NK-92 (cell line): ENCODE data around the gene TMEM132D.

Experiments
- DNase-seq: peaks from one replicate; lab custom pipeline; 2025; ENCODE audit not compliant: unreplicated experiment; lab: John Stamatoyannopoulos, UW

TMEM132D gene

GRCh38 chr12:129127211-129127610, 776.6 kb downstream of the TMEM132D start:
- no peak for DNase-seq

- DNase-seq, result no peak
Measured at GRCh38 chr12:129119537-129119936, 784.3 kb downstream of the TMEM132D start.

GRCh38 chr12:129115558-129115957, 788.3 kb downstream of the TMEM132D start:
- DNase-seq, result no peak

GRCh38 chr12:129110575-129110974, 793.2 kb downstream of the TMEM132D start:
- DNase-seq, result no peak

GRCh38 chr12:129109174-129110001, 794.4 kb downstream of the TMEM132D start:
- DNase-seq, result no peak

- no peak for DNase-seq
Measured at GRCh38 chr12:129106772-129107171, 797.1 kb downstream of the TMEM132D start.

- no peak for DNase-seq
Measured at GRCh38 chr12:129103231-129103630, 800.6 kb downstream of the TMEM132D start.

GRCh38 chr12:129102233-129102632, 801.6 kb downstream of the TMEM132D start:
- DNase-seq, result no peak

GRCh38 chr12:129101816-129102215, 802.0 kb downstream of the TMEM132D start:
- DNase-seq, result no peak

GRCh38 chr12:129101404-129101803, 802.4 kb downstream of the TMEM132D start:
- DNase-seq, result no peak

- DNase-seq, result no peak
Measured at GRCh38 chr12:129097451-129097850, 806.4 kb downstream of the TMEM132D start.

GRCh38 chr12:129096968-129097367, 806.9 kb downstream of the TMEM132D start:
- DNase-seq, result no peak

- DNase-seq, result no peak
Measured at GRCh38 chr12:129096184-129096583, 807.6 kb downstream of the TMEM132D start.

GRCh38 chr12:129089576-129089975, 814.2 kb downstream of the TMEM132D start:
- DNase-seq, result no peak

- no peak for DNase-seq
Measured at GRCh38 chr12:129084875-129085826, 818.7 kb downstream of the TMEM132D start.

- no peak for DNase-seq
Measured at GRCh38 chr12:129083121-129083840, 820.5 kb downstream of the TMEM132D start.

GRCh38 chr12:129082441-129082840, 821.4 kb downstream of the TMEM132D start:
- DNase-seq, result no peak

GRCh38 chr12:129081755-129082250, 822.0 kb downstream of the TMEM132D start:
- no peak for DNase-seq

- DNase-seq, result no peak
Measured at GRCh38 chr12:129080821-129081220, 823.0 kb downstream of the TMEM132D start.

GRCh38 chr12:129080391-129080790, 823.4 kb downstream of the TMEM132D start:
- no peak for DNase-seq

GRCh38 chr12:129079719-129080118, 824.1 kb downstream of the TMEM132D start:
- DNase-seq, result no peak
